Activated CD8-positive, alpha-beta T cell treated with anti-CD3 and anti-CD28 coated beads for 36 hours (primary cell): Measurements from ENCODE around the gene RABAC1. TPM values are rescaled to one million over a fixed set of nuclear protein-coding genes. Genes with fewer than 3 reads are reported as not detected.

Experiments used
- ATAC-seq: fragments of 200-7000 bp; cut with Tn5 transposase; one replicate; pipeline ENCODE4 v1.10.0; 2021; ENCODE audit warnings: mild to moderate bottlenecking, moderate library complexity
- CTCF ChIA-PET: fragments of 350-600 bp; sonication (Branson Sonifier 250); formaldehyde crosslinking; loops from one replicate; lab custom pipeline; 2021; ENCODE audit warnings: antibody characterized with exemption; lab: Charles Lee
- POLR2A ChIA-PET: fragments of 350-600 bp; sonication (Branson Sonifier 250); formaldehyde crosslinking; loops from one replicate; lab custom pipeline; 2021; ENCODE audit warnings: antibody characterized with exemption; lab: Charles Lee
- DNase-seq: peaks from one replicate; pipeline ENCODE4 v3.0.0-alpha.2; 2020
- H3K27ac Mint-ChIP-seq: one replicate; pipeline ENCODE4 v1.8.0; 2021; ENCODE audit warnings: mild to moderate bottlenecking, mixed read lengths
- H3K27me3 Mint-ChIP-seq: one replicate; pipeline ENCODE4 v1.8.0; 2021; ENCODE audit warnings: mixed read lengths
- H3K36me3 Mint-ChIP-seq: one replicate; pipeline ENCODE4 v1.8.0; 2021; ENCODE audit warnings: low read depth, mixed read lengths
- H3K4me1 Mint-ChIP-seq: one replicate; pipeline ENCODE4 v1.8.0; 2021; ENCODE audit warnings: low read depth, mixed read lengths
- H3K4me3 Mint-ChIP-seq: one replicate; pipeline ENCODE4 v1.8.0; 2021; ENCODE audit warnings: mild to moderate bottlenecking, moderate library complexity, mixed read lengths
- H3K9me3 Mint-ChIP-seq: one replicate; pipeline ENCODE4 v1.8.0; 2021; ENCODE audit warnings: mixed read lengths
- intact Hi-C: fragments of 100-400 bp; cut with micrococcal nuclease; formaldehyde crosslinking; loops from one replicate; pipeline ENCODE4 v1.10.0; 2022
- total RNA-seq, 2 experiments: library from RNA; stranded (reverse); gene quantifications; one replicate each; pipeline ENCODE4 v1.2.3, GENCODE V29; 2021
- TF ChIP-seq, protein P1 (sequence below): fragments of 200-600 bp; IDR thresholded peaks from one replicate; pipeline ENCODE4 v1.8.0; 2022; ENCODE audit warnings: antibody characterized with exemption, mild to moderate bottlenecking

The RABAC1 gene
- total RNA-seq, 2 experiments from 2014 or later, result 49.6 to 52.4 TPM

DNA sequence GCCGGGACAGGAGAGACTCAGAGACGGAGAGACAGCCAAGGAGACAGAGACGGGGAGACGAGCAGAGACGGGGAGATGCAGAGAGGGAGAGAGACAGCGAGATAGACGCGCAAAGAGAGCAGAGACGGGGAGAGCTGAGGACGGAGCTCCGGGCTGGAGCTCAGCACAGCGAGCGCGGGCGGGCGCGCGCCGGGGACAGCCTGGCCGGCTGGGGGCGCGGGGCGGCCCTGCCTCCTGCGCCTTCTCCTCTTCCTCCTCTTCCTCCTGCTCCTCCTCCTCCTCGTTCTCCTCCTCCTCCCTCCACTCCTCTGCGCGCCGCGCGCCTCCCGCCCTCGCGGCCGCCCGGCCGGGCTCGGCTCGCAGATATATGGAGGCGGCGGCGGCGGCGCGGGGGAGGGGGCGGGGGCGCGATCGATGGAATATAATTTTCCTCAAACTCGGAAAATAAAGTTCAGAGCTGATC lies 30.9 kb downstream of the RABAC1 start, which contains the start of gene ERFL:
ERFL (minus strand) TSS at position 229 of the 463 bp plus-strand sequence. CDS start 15,530 bp downstream, outside the sequence.
- Mint-ChIP-seq H3K27ac (peak within 1 kb of the TSS; percentile 72), H3K36me3 (no peaks in the 10 kb centered on the region), H3K9me3 (no peaks in the 10 kb centered on the region), H3K27me3 (peaks cover 9% of the 10 kb centered on the region), H3K4me1 (peaks cover 25% of the 10 kb centered on the region), H3K4me3 (peak within 1 kb of the TSS; percentile 75)
- peak; percentile 47 for DNase-seq
- ATAC-seq, result peak; percentile 41
- TF ChIP-seq, protein P1, sequence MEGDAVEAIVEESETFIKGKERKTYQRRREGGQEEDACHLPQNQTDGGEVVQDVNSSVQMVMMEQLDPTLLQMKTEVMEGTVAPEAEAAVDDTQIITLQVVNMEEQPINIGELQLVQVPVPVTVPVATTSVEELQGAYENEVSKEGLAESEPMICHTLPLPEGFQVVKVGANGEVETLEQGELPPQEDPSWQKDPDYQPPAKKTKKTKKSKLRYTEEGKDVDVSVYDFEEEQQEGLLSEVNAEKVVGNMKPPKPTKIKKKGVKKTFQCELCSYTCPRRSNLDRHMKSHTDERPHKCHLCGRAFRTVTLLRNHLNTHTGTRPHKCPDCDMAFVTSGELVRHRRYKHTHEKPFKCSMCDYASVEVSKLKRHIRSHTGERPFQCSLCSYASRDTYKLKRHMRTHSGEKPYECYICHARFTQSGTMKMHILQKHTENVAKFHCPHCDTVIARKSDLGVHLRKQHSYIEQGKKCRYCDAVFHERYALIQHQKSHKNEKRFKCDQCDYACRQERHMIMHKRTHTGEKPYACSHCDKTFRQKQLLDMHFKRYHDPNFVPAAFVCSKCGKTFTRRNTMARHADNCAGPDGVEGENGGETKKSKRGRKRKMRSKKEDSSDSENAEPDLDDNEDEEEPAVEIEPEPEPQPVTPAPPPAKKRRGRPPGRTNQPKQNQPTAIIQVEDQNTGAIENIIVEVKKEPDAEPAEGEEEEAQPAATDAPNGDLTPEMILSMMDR, result no peak
- intact Hi-C loops, result no loop called here
- POLR2A ChIA-PET, result interaction anchor here (0.9 to 2.7 kb wide), 8 partner anchors 14 to 68 kb away, joined by 3 to 10 read pairs (median 3); partner anchors contain the start of gene RPS19
- CTCF ChIA-PET, result interaction anchor here (0.9 to 1.7 kb wide), 5 partner anchors 18 to 36 kb away, joined by 3 to 5 read pairs (median 4); partner anchors contain the start of gene RABAC1

DNA sequence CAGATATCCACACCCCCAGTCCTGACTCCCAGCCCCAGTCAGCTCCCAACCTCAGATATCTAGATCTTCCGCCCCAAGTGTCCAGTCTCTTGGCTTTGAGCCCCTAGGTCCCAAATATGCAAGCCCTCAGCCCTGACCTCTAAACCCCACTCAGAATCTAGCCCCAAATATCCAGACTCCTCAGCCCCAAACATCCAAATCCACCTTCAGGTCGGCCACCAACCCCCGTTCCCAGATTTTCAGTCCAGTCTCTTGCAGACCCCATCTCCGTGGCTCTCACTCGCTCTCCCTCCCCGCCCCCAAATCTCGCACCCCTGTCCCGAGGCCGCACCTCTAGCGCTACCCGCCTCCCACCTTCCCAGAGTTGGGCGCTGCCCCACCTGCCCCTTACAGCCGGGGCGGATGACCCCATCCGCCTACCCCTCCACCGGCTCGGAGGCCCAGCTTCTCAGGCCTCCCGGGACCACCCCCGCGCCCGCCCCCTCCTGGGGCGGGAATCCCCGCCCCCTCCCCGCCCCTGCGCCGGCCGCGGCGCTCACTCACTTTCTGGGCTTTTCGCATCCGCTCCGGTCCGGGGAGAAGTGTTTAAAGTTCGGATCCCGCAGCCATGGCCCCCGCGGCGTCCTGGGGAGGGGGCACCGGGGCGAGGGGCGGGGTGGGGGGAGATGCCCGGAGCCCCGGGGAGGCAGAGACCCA lies 31.5 kb downstream of the RABAC1 start:
- ChIA-PET CTCF (interaction anchor here (0.9 to 1.7 kb wide), 5 partner anchors 19 to 36 kb away, joined by 3 to 5 read pairs (median 4); partner anchors contain the start of gene RABAC1), POLR2A (interaction anchor here (0.9 to 2.7 kb wide), 9 partner anchors 15 to 67 kb away, joined by 3 to 10 read pairs (median 3); partner anchors contain the start of gene RPS19)
- H3K27me3 Mint-ChIP-seq, result peaks cover 9% of the 10 kb centered on the region
- intact Hi-C loops, result no loop called here
- H3K36me3 Mint-ChIP-seq, result no peaks in the 10 kb centered on the region
- H3K27ac Mint-ChIP-seq, result no peak overlapping the region
- H3K4me3 Mint-ChIP-seq, result peak overlapping the region; percentile 75
- TF ChIP-seq, protein P1, result no peak
- H3K4me1 Mint-ChIP-seq, result peaks cover 27% of the 10 kb centered on the region
- DNase-seq (no peak), ATAC-seq (peak; percentile 8)
- H3K9me3 Mint-ChIP-seq, result no peaks in the 10 kb centered on the region

DNA sequence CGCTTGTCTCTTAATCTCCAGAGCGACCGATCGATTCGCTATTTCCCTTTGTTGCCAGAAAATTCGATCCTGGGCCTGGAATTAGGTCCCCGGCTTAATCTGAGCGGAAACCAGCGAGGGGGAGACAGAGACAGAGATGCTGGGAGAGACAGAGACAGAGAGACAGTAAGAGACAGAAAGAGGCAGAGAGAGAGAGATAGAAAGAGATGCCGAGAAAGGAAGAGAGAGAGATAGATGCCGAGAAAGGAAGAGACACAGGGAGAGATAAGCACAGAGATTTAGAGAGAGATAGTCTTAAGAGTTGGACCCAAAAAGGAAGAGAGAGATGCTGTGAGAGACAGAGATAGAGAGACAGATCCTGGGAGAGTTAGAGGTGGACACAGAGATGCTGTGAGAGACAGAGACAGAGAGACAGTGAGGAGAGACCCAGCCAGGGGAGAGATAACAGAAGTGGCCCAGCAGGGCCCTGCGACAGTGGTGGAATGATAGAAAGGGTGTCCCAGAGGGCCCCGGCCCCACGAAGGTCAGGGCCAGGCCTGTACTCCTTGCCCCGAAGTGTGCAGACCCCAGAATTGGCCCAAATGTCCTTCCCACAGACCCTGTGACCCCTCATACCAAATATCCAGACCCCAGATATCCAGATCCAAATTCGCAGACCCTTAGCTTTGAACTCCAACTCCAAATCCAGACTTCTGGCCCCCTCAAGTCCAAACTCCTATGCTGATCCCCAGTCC lies 32.2 kb downstream of the RABAC1 start:
- Mint-ChIP-seq H3K4me3 (no peak overlapping the region), H3K36me3 (no peaks in the 10 kb centered on the region), H3K27ac (no peak overlapping the region), H3K9me3 (no peaks in the 10 kb centered on the region), H3K4me1 (peaks cover 30% of the 10 kb centered on the region), H3K27me3 (peaks cover 13% of the 10 kb centered on the region)
- TF ChIP-seq, protein P1, result no peak
- ATAC-seq, result no peak
- ChIA-PET CTCF (interaction anchor here (1.4 to 1.7 kb wide), 2 partner anchors 30 to 35 kb away, joined by 3 to 4 read pairs; no protein-coding TSS in a partner anchor), POLR2A (interaction anchor here (1.5 to 2.7 kb wide), 4 partner anchors 15 to 67 kb away, joined by 5 to 10 read pairs (median 8); partner anchors contain the start of gene RPS19)
- DNase-seq, result no peak
- intact Hi-C loops, result no loop called here

DNA sequence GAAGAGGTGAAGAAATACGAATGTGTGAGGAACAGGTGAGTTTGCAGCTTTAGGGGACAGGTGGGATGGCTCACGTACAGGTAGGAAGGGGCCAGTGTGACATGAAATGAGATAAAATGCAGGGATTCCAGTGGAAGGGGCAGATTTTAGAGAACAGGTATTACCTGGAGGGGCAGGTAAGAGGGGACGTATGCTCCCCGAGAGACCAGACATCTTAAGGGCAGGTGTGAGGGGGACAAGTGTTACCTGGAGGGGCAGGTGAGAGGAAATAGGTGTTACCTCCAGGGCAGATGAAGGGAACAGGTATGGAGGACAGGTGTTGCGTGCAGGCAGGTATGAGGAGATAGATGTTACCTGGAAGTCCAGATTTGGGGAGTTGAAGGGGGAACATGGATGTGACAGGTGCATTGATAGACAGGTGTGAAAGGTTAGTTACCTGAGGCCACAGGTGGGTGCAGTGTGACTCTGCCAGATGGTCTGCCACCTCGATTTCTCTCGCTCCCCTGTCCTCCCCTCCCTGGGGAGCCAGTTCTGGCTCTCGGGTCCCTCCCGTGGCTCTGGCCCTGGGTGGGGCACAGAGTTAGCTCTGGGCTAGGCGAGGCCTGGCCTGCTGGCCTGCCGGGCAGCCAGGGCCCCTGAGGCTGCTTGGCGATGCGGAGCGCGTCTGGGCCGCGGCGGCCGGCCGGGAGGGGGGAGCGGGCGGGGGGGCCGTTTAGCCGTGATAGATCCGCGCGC lies 32.9 kb downstream of the RABAC1 start:
- intact Hi-C loops, result no loop called here
- ATAC-seq (no peak), DNase-seq (no peak)
- no peak overlapping the region for H3K4me3 Mint-ChIP-seq
- ChIA-PET CTCF (no interaction called here), POLR2A (interaction anchor here (0.7 to 2.7 kb wide), 3 partner anchors 15 to 66 kb away, joined by 3 to 9 read pairs (median 6); partner anchors contain the start of gene RPS19)
- H3K27ac Mint-ChIP-seq, result no peak overlapping the region
- H3K4me1 Mint-ChIP-seq, result peaks cover 33% of the 10 kb centered on the region
- no peaks in the 10 kb centered on the region for H3K36me3 Mint-ChIP-seq
- peaks cover 15% of the 10 kb centered on the region for H3K27me3 Mint-ChIP-seq
- TF ChIP-seq, protein P1, result no peak
- no peaks in the 10 kb centered on the region for H3K9me3 Mint-ChIP-seq
